Prostate gland (tissue), 1 donor: Measurements from ENCODE around the gene IL7R.

ENCODE experiments used
- POLR2A ChIP-seq: fragments of 450-650 bp; IDR thresholded peaks from one replicate; pipeline ENCODE4 v1.6.1; 2016; ENCODE audit warnings: antibody characterized with exemption, mild to moderate bottlenecking
- POLR2AphosphoS5 ChIP-seq: sonication (generic); formaldehyde crosslinking; IDR thresholded peaks from one replicate; pipeline ENCODE4 v1.6.1; 2017; ENCODE audit warnings: antibody characterized with exemption

DNA sequence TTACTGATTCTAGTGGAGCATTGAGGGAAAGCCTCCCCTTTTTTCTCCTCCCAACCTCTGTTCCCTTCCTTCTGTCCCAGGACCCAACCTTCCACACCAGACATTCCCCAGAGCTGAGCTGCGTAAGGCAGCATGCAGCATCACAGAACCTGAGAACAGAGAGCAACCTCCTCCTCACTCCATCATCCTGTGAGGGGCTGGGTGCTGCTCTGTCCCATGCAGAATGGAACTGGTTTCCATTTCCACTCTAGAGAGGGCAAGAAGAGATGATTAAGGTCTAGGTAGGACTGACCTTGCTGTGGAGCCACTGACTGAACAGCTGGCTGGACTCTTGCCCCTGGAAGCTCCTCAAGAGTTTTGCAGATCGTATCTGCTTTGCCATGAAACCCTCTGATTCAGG is 30.1 kb upstream of the IL7R start:
- TF ChIP-seq POLR2A, result no peak
- no peak for TF ChIP-seq POLR2AphosphoS5
